GM19328 (cell line): ENCODE data around the gene GREM1.

ENCODE experiments used
- ATAC-seq: cut with Tn5 transposase; IDR thresholded peaks from one replicate; pipeline ENCODE4 v1.9.1; 2021; ENCODE audit warnings: mild to moderate bottlenecking, moderate library complexity; ENCODE audit not compliant: unreplicated experiment

GREM1 gene

GRCh38 chr15:32729700-32730395 is 12.0 kb downstream of the GREM1 start:
- ATAC-seq: no peak

- ATAC-seq: no peak
These were observed 13.2 kb downstream of the GREM1 start for GRCh38 chr15:32730677-32731654.

- ATAC-seq: no peak
These were observed 14.9 kb downstream of the GREM1 start for GRCh38 chr15:32732574-32733157.

GRCh38 chr15:32733281-32733680 is 15.5 kb downstream of the GREM1 start:
- ATAC-seq: no peak

GRCh38 chr15:32735989-32736700 is 18.3 kb downstream of the GREM1 start:
- ATAC-seq: no peak

GRCh38 chr15:32736701-32737061 is 18.9 kb downstream of the GREM1 start:
- no peak for ATAC-seq

GRCh38 chr15:32737304-32737703 is 19.5 kb downstream of the GREM1 start:
- no peak for ATAC-seq

GRCh38 chr15:32738666-32739065 is 20.9 kb downstream of the GREM1 start:
- no peak for ATAC-seq

- ATAC-seq: no peak
These were observed 21.8 kb downstream of the GREM1 start for GRCh38 chr15:32739522-32740063.

GRCh38 chr15:32743411-32744140 is 25.8 kb downstream of the GREM1 start:
- no peak for ATAC-seq

GRCh38 chr15:32746116-32746857 is 28.5 kb downstream of the GREM1 start:
- no peak for ATAC-seq

- ATAC-seq: no peak
These were observed 30.1 kb downstream of the GREM1 start for GRCh38 chr15:32747921-32748342.

GRCh38 chr15:32750979-32751378 is 33.2 kb downstream of the GREM1 start:
- no peak for ATAC-seq

GRCh38 chr15:32757426-32757825 is 39.6 kb downstream of the GREM1 start:
- no peak for ATAC-seq

- no peak for ATAC-seq
These were observed 45.5 kb downstream of the GREM1 start for GRCh38 chr15:32763295-32763694.

GRCh38 chr15:32765236-32765635 is 47.4 kb downstream of the GREM1 start:
- no peak for ATAC-seq

- ATAC-seq: no peak
These were observed 48.3 kb downstream of the GREM1 start for GRCh38 chr15:32766101-32766500.

- no peak for ATAC-seq
These were observed 49.4 kb downstream of the GREM1 start for GRCh38 chr15:32767236-32767635.

- ATAC-seq: no peak
These were observed 56.2 kb downstream of the GREM1 start for GRCh38 chr15:32774022-32774421.
